GM12874 (cell line): ENCODE results near the gene TRIM46.
A peak's percentile ranks its signal among the peaks of the same experiment; 100 is the strongest.

Experiments used
- CTCF ChIP-seq: IDR thresholded peaks from 2 replicates; pipeline ENCODE4 v1.5.1; 2011; ENCODE audit warnings: low read depth, mild to moderate bottlenecking, control low read depth, low read length, moderate library complexity; ENCODE audit not compliant: insufficient read depth

Gene TRIM46

GRCh38 chr1:155172732-155173477, 744 bp upstream of the TRIM46 start, which contains the start of gene KRTCAP2:
Gene KRTCAP2 (minus strand): TSS chr1:155173304. CDS start chr1:155173224, 80 bp downstream.
- peak; percentile 93 for TF ChIP-seq CTCF

- TF ChIP-seq CTCF = no peak
These were observed 953 bp downstream of the TRIM46 start for GRCh38 chr1:155174324-155175280.

- no peak for TF ChIP-seq CTCF
These were observed 1.8 kb downstream of the TRIM46 start for GRCh38 chr1:155175281-155175926.

GRCh38 chr1:155175927-155176371, 2.3 kb downstream of the TRIM46 start:
- TF ChIP-seq CTCF = peak; percentile 37

GRCh38 chr1:155176544-155177071, 3.0 kb downstream of the TRIM46 start:
- TF ChIP-seq CTCF = peak; percentile 92

GRCh38 chr1:155177192-155177917, 3.7 kb downstream of the TRIM46 start:
- no peak for TF ChIP-seq CTCF
